SK-N-SH treated with all-trans-retinoic acid at 6 μM for 48 hours (cell line): ENCODE results near the gene C15orf40.

Experiments used
- ATAC-seq: fragments of 200-7000 bp; cut with Tn5 transposase; 3 replicates; pipeline ENCODE4 v1.9.1; 2020; ENCODE audit warnings: mild to moderate bottlenecking, moderate library complexity
- ARNTL ChIP-seq: fragments of 450-650 bp; formaldehyde crosslinking; IDR thresholded peaks from 2 replicates; pipeline ENCODE4 v1.5.0; 2020; ENCODE audit warnings: low read depth, mild to moderate bottlenecking, moderate library complexity, borderline replicate concordance
- CREB5 ChIP-seq: fragments of 250-450 bp; sonication (Bioruptor Pico); IDR thresholded peaks from 2 replicates; pipeline ENCODE4 v1.5.1; 2020; ENCODE audit warnings: low read depth, mild to moderate bottlenecking, moderate library complexity
- CSDC2 ChIP-seq: fragments of 250-450 bp; sonication (Bioruptor Pico); IDR thresholded peaks from 2 replicates; pipeline ENCODE4 v1.5.0; 2020; ENCODE audit warnings: mild to moderate bottlenecking, moderate library complexity
- CSRNP3 ChIP-seq: fragments of 250-450 bp; sonication (Bioruptor Pico); IDR thresholded peaks from 2 replicates; pipeline ENCODE4 v1.5.1; 2021; ENCODE audit warnings: mild to moderate bottlenecking, moderate library complexity
- ESRRG ChIP-seq: fragments of 250-450 bp; sonication (Bioruptor Pico); IDR thresholded peaks from 2 replicates; pipeline ENCODE4 v1.6.1; 2021; ENCODE audit warnings: mild to moderate bottlenecking
- GLIS3 ChIP-seq: fragments of 250-450 bp; sonication (Bioruptor Pico); IDR thresholded peaks from 2 replicates; pipeline ENCODE4 v1.5.0; 2020; ENCODE audit warnings: mild to moderate bottlenecking, moderate library complexity
- ISL1 ChIP-seq: fragments of 250-450 bp; sonication (Bioruptor Pico); IDR thresholded peaks from 2 replicates; pipeline ENCODE4 v2.1.2; 2022; ENCODE audit warnings: mild to moderate bottlenecking, moderate library complexity
- OSR1 ChIP-seq: fragments of 250-450 bp; sonication (Bioruptor Pico); IDR thresholded peaks from 2 replicates; pipeline ENCODE4 v1.8.0; 2022; ENCODE audit warnings: moderate library complexity, mild to moderate bottlenecking, inconsistent platforms
- PATZ1 ChIP-seq: fragments of 250-450 bp; sonication (Bioruptor Pico); IDR thresholded peaks from 2 replicates; pipeline ENCODE4 v1.8.0; 2020; ENCODE audit warnings: mild to moderate bottlenecking, moderate library complexity, borderline replicate concordance
- POU6F1 ChIP-seq: fragments of 250-450 bp; sonication (Bioruptor Pico); IDR thresholded peaks from 2 replicates; pipeline ENCODE4 v1.8.0; 2021; ENCODE audit warnings: low read depth, mild to moderate bottlenecking, moderate library complexity, borderline replicate concordance
- PPARA ChIP-seq: fragments of 250-450 bp; sonication (Bioruptor Pico); IDR thresholded peaks from 2 replicates; pipeline ENCODE4 v1.5.0; 2020; ENCODE audit warnings: mild to moderate bottlenecking, borderline replicate concordance
- RARB ChIP-seq: fragments of 250-450 bp; sonication (Bioruptor Pico); IDR thresholded peaks from 2 replicates; pipeline ENCODE4 v1.8.0; 2021; ENCODE audit warnings: mild to moderate bottlenecking, moderate library complexity
- SNAI2 ChIP-seq: fragments of 250-450 bp; sonication (Bioruptor Pico); IDR thresholded peaks from 2 replicates; pipeline ENCODE4 v1.5.0; 2020; ENCODE audit warnings: mild to moderate bottlenecking, moderate library complexity
- TCF4 ChIP-seq: fragments of 250-450 bp; sonication (Bioruptor Pico); IDR thresholded peaks from 2 replicates; pipeline ENCODE4 v1.8.0; 2021; ENCODE audit warnings: mild to moderate bottlenecking, moderate library complexity, borderline replicate concordance
- TOX ChIP-seq: fragments of 250-450 bp; sonication (Bioruptor Pico); IDR thresholded peaks from 2 replicates; pipeline ENCODE4 v1.8.0; 2021; ENCODE audit warnings: mild to moderate bottlenecking, moderate library complexity, borderline replicate concordance
- TSHZ2 ChIP-seq: fragments of 250-450 bp; sonication (Bioruptor Pico); IDR thresholded peaks from 2 replicates; pipeline ENCODE4 v1.5.0; 2020; ENCODE audit warnings: mild to moderate bottlenecking, moderate library complexity
- ZC3H10 ChIP-seq: fragments of 250-450 bp; sonication (Bioruptor Pico); IDR thresholded peaks from 2 replicates; pipeline ENCODE4 v1.5.1; 2021; ENCODE audit warnings: mild to moderate bottlenecking, moderate library complexity
- ZFP3 ChIP-seq: fragments of 250-450 bp; sonication (Bioruptor Pico); IDR thresholded peaks from 2 replicates; pipeline ENCODE4 v1.5.0; 2020; ENCODE audit warnings: mild to moderate bottlenecking, moderate library complexity
- ZFP30 ChIP-seq: fragments of 450-650 bp; formaldehyde crosslinking; IDR thresholded peaks from 2 replicates; pipeline ENCODE4 v1.5.0; 2022; ENCODE audit warnings: mild to moderate bottlenecking, moderate library complexity
- ZNF565 ChIP-seq: fragments of 450-650 bp; formaldehyde crosslinking; conservative IDR thresholded peaks from 2 replicates; pipeline ENCODE4 v1.5.0; 2020; ENCODE audit warnings: low read depth, mild to moderate bottlenecking, moderate library complexity
- ZNF8 ChIP-seq: fragments of 450-650 bp; formaldehyde crosslinking; IDR thresholded peaks from 2 replicates; pipeline ENCODE4 v1.5.0; 2020; ENCODE audit warnings: mild to moderate bottlenecking, moderate library complexity

Gene C15orf40

GRCh38 chr15:82964890-82965289, 46.5 kb downstream of the C15orf40 start:
- TF ChIP-seq ZNF565 (CRISPR knock-in tag), result no peak
- TF ChIP-seq CSDC2 (CRISPR knock-in tag), result no peak
- TF ChIP-seq PPARA (CRISPR knock-in tag), result no peak
- TF ChIP-seq ZC3H10, result no peak
- no peak for TF ChIP-seq CREB5 (CRISPR knock-in tag)
- no peak for TF ChIP-seq ISL1 (CRISPR knock-in tag)
- no peak for TF ChIP-seq ZFP30 (CRISPR knock-in tag)
- TF ChIP-seq ARNTL (CRISPR knock-in tag), result no peak
- TF ChIP-seq GLIS3 (CRISPR knock-in tag), result no peak
- no peak for TF ChIP-seq PATZ1 (CRISPR knock-in tag)
- TF ChIP-seq TSHZ2 (CRISPR knock-in tag), result no peak
- TF ChIP-seq TCF4 (CRISPR knock-in tag), result no peak
- TF ChIP-seq OSR1 (CRISPR knock-in tag), result no peak
- TF ChIP-seq ZFP3 (CRISPR knock-in tag), result no peak
- no peak for TF ChIP-seq POU6F1 (CRISPR knock-in tag)
- no peak for TF ChIP-seq ESRRG (CRISPR knock-in tag)
- no peak for ATAC-seq

GRCh38 chr15:82963471-82964341, 47.7 kb downstream of the C15orf40 start:
- TF ChIP-seq ARNTL (CRISPR knock-in tag), result no peak
- TF ChIP-seq TOX (CRISPR knock-in tag), result no peak
- TF ChIP-seq CSDC2 (CRISPR knock-in tag), result no peak
- no peak for TF ChIP-seq ISL1 (CRISPR knock-in tag)
- TF ChIP-seq ESRRG (CRISPR knock-in tag), result no peak
- TF ChIP-seq SNAI2 (CRISPR knock-in tag), result no peak
- TF ChIP-seq OSR1 (CRISPR knock-in tag), result no peak
- TF ChIP-seq CREB5 (CRISPR knock-in tag), result no peak
- TF ChIP-seq PPARA (CRISPR knock-in tag), result no peak
- no peak for TF ChIP-seq PATZ1 (CRISPR knock-in tag)
- TF ChIP-seq POU6F1 (CRISPR knock-in tag), result no peak
- no peak for TF ChIP-seq RARB (CRISPR knock-in tag)
- TF ChIP-seq ZC3H10, result no peak
- no peak for TF ChIP-seq ZNF8 (CRISPR knock-in tag)
- TF ChIP-seq ZFP3 (CRISPR knock-in tag), result no peak
- no peak for TF ChIP-seq ZNF565 (CRISPR knock-in tag)
- TF ChIP-seq CSRNP3, result no peak
- TF ChIP-seq, all 23 proteins: peak for 0
- no peak for ATAC-seq
